Left forelimb (tissue), 1 donor: ENCODE results near the gene MIDN.
"Not testable (repeated sequence)": the region's sequence is repeated elsewhere in the genome, so short reads cannot be mapped to it uniquely, and the experiment has no call there.

Source experiments
- DNase-seq: peaks from one replicate; pipeline ENCODE4 v3.0.0-alpha.2; 2018; ENCODE audit warnings: low spot score

Gene MIDN

DNA sequence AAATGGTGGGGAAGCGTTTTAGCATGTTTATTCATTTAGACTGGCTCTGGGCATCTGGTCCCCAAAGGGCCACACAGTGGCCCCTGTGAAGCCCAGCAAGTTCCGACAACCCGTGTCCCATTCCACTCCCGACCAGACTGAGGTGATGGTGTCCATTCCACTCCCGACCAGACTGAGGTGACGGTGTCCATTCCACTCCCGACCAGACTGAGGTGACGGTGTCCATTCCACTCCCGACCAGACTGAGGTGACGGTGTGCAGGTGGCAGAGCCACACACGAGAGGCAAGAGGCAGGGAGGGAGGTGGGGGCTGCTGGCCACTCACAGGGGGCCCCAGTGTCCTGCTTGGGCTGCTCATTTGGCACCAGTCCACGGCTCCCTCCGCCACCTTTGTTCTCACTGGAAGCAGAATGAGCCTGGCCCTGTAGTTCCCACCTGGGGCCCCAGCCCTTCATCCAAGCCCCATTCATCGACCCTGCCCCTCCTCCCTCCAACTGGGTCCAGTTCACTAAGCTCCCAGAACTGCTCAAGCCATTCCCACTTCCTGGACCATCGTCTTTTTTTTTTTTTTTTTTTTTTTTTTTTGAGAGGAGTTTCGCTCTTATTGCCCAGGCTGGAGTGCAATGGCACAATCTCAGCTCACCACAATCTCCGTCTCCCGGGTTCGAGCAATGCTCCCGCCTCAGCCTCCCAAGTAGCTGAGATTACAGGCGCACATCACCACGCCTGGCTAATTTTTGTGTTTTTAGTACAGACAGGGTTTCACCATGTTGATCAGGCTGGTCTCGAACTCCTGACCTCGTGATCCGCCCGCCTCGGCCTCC, 1.9 kb upstream of the MIDN start:
- not testable (repeated sequence) for DNase-seq

GRCh38 chr19:1247748-1248138, 640 bp upstream of the MIDN start:
- DNase-seq: no peak

GRCh38 chr19:1248786-1249297, 459 bp downstream of the MIDN start:
- peak; percentile 92 for DNase-seq

DNA sequence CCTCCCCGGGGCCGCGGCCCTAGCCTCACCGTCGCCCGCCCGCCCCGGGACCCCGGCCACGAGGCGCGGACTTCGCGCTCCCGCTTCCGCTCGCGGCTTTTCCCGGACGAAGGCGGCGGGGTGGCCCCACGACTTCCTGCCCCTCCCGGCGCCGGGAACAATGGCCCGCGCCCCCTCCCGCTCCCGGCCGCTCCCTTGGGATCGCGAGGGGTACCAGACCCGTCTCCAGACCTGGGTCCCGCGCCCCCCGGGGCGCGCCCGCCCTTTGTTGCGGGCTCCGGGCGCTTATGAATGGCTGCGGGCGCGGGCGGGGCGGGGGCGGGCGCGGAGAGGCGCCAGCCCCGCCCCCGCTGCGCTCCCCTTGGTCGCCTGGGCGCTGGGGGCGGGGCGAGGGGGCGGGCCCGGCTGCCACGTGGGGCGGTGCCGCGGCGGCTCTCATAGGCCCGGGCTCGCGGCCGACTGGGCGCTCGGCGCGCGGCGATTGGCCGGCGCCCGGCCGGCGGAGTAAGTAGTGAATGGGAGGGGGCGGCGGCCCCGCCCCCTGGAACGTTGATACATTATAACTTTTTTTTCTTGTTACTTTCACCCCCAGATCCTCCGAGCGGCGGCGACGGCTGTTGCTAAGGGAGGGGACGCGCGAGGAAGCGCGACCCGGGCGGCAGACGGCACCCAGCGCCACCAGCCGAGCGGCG, 1.1 kb downstream of the MIDN start:
- DNase-seq: peak; percentile 97

- no peak for DNase-seq
Measured at GRCh38 chr19:1249990-1250436, 1.6 kb downstream of the MIDN start.

GRCh38 chr19:1250437-1251260, 2.3 kb downstream of the MIDN start:
- DNase-seq: no peak

DNA sequence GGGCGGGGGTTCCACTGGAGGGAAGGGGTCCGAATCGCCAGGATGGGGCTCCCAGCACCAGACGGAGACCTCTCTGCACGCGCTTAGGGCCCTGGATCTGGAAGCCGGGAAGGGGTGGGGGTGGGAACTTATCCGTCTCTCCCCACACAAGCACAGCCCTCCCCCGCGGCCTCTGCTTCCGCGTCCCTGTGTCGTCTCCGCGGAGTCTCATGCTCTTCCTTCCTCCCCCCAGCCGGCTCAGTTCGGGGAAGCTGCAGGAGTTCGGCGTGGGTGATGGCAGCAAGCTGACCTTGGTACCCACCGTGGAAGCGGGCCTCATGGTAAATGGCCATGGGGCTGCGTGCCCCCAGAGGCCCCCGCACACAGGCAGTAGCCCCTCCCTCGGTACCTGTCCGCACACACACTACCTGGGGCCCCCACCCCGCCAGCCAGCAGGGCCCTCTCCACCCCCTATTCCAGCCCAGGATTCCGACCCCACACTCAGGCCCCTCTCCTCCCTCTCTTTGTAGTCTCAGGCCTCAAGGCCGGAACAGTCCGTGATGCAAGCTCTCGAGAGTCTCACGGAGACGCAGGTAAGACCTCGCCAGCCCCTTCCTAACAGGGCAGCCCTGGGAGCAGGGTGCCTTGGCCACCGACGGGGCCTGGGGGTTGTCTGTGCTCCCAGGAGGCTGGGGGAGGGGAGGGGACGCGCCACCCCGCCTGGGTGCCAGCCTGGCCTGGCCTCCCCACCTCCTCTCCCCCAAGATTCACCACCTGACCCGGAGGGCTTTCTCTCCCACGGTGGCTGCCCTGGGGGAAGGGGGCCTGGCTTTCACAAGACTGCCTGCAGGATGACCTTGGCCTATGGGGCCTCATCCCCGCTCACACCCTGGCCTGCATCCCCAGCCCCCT, 3.2 kb downstream of the MIDN start:
- no peak for DNase-seq

DNA sequence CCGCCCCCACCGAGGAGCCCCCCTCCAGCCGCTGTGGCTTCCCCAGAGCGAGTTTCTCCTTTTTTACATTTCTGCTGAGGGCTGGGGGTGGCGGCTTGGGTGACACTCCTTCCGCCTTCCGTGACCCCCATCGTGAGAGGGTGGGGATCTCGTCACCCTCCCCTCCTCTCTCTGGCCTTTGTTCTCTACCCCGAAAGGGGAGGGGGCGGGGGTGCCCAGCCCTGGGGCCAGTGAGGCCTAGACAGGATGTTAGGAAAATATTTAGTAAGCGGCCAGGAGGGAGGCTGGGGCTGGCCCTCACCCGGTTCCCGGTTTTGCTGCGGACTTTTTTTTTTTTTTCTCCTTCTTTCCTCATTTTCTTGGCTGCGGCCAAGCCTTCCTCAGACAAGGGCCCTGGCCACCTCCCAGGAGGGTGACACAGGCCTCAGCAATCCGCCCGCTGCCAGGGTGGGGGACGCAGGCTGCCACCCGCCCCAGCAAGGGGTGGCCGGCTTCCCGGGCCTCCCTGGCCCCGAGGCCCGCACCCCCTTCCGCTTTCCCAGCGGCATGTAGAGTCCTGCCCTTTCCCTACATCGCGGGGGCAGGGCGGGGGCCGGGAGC, 3.9 kb downstream of the MIDN start:
- no peak for DNase-seq

GRCh38 chr19:1252821-1253513, 4.6 kb downstream of the MIDN start:
- no peak for DNase-seq

- DNase-seq: no peak
Measured at GRCh38 chr19:1253514-1254080, 5.2 kb downstream of the MIDN start.

DNA sequence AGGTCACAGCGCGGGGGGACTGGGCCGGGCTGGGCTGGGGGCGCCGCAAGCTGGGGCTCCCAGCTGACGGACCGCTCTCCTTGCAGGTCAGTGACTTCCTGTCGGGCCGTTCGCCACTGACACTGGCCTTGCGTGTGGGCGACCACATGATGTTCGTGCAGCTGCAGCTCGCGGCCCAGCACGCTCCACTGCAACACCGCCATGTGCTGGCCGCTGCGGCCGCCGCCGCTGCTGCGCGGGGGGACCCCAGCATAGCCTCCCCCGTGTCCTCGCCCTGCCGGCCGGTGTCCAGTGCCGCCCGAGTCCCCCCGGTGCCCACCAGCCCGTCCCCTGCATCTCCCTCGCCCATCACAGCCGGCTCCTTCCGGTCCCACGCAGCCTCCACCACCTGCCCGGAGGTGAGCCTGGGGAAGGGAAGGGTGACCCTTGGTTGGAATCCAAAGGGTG, 5.7 kb downstream of the MIDN start:
- DNase-seq: no peak

- no peak for DNase-seq
Measured at GRCh38 chr19:1254530-1255185, 6.3 kb downstream of the MIDN start.

DNA sequence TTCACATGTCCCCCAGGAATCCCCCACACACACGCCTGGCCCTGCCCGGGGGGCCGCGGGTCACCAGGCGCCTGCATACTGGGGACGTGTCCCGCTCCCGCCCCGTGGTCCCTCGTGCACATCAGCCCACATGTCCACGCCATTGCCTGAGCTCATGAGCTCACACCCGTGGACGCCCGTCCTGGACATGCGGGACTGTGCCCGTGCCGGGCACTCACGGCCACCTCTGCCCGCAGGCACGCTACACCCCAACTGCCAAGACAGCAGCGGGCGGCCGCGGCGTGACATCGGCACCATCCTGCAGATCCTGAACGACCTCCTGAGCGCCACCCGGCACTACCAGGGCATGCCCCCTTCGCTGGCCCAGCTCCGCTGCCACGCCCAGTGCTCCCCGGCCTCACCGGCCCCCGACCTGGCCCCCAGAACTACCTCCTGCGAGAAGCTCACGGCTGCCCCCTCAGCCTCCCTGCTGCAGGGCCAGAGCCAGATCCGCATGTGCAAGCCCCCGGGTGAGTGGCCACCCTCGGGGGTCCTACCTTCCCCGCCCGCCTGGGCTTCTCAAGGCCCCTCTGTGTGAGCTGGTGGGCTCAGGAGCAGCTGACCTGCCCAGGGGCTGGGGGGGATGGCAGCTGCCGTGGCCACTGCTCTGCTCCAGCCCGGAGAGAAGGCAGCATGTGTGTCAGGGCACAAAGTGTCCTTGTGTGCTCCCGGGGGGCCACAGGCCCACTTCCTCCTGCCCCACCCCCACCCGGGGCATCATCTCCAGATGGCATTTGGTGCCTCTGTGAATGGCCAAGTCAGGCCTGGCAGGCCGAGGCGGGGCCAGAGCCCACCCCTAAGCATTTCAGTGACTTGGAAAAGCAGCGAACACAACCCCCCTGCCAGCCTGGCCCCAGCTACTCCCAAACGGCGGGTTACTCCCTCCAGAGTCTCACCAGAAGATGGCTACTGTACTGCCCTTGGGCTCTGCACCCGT, 7.1 kb downstream of the MIDN start:
- no peak for DNase-seq

GRCh38 chr19:1256646-1257474, 8.5 kb downstream of the MIDN start:
- no peak for DNase-seq

- DNase-seq: no peak
Measured at GRCh38 chr19:1257475-1258162, 9.2 kb downstream of the MIDN start.

GRCh38 chr19:1258163-1258492, 9.7 kb downstream of the MIDN start:
- DNase-seq: no peak
